Hepatocyte (in vitro differentiated cells): ENCODE data around the gene SNRPD3.

Experiments used
- CTCF ChIP-seq: fragments of 200-600 bp; sonication (generic); IDR thresholded peaks from 2 replicates; pipeline ENCODE4 v1.5.1; 2016; ENCODE audit warnings: antibody characterized with exemption, mild to moderate bottlenecking; ENCODE audit not compliant: poor library complexity
- EZH2 ChIP-seq: fragments of 200-600 bp; sonication (generic); IDR thresholded peaks from 2 replicates; pipeline ENCODE4 v1.6.1; 2016; ENCODE audit warnings: antibody characterized with exemption, mild to moderate bottlenecking, borderline replicate concordance
- EZH2phosphoT487 ChIP-seq: fragments of 200-600 bp; sonication (generic); IDR thresholded peaks from one replicate; pipeline ENCODE4 v1.6.1; 2018; ENCODE audit warnings: antibody characterized with exemption, mild to moderate bottlenecking, low read depth, moderate library complexity; ENCODE audit not compliant: unreplicated experiment, severe bottlenecking

- no peak for TF ChIP-seq CTCF
- no peak for TF ChIP-seq EZH2
- TF ChIP-seq EZH2phosphoT487 = no peak
Measured at GRCh38 chr22:24566899-24567511, 11.2 kb downstream of the SNRPD3 start.
